Lower lobe of right lung (tissue), 2 donors: ENCODE results near the gene ITSN2. TPM values are rescaled to one million over a fixed set of nuclear protein-coding genes. Genes with fewer than 3 reads are reported as not detected.
"Not testable (repeated sequence)": the region's sequence is repeated elsewhere in the genome, so short reads cannot be mapped to it uniquely, and the experiment has no call there.

ENCODE experiments used
- ATAC-seq, 2 donors: fragments of 200-7000 bp; cut with Tn5 transposase; one replicate each; pipeline ENCODE4 v1.9.1; 2020 to 2022; ENCODE audit warnings: mild to moderate bottlenecking in 2 of 2, moderate library complexity in 2 of 2
- DNase-seq: peaks from one replicate; pipeline ENCODE4 v3.0.0-alpha.2; 2020
- H3K27ac ChIP-seq: fragments of 200-600 bp; one replicate; pipeline ENCODE4 v1.8.0; 2022
- H3K27me3 ChIP-seq: fragments of 200-600 bp; one replicate; pipeline ENCODE4 v1.8.0; 2022; ENCODE audit warnings: low read depth
- H3K36me3 ChIP-seq: fragments of 200-600 bp; one replicate; pipeline ENCODE4 v1.8.0; 2022; ENCODE audit warnings: mild to moderate bottlenecking
- H3K4me1 ChIP-seq: fragments of 200-600 bp; one replicate; pipeline ENCODE4 v1.8.0; 2022
- H3K4me3 ChIP-seq: fragments of 200-600 bp; one replicate; pipeline ENCODE4 v1.8.0; 2022; ENCODE audit warnings: mild to moderate bottlenecking
- H3K9me3 ChIP-seq: fragments of 200-600 bp; one replicate; pipeline ENCODE4 v1.8.0; 2022
- intact Hi-C: fragments of 100-400 bp; cut with DNase I; formaldehyde crosslinking; loops from one replicate; pipeline ENCODE4 v1.11.0; 2022
- long read RNA-seq: library from polyadenylated mRNA; unstranded; transcript quantifications from one replicate; pipeline ENCODE4 v2.0.0, GENCODE V29; 2021
- total RNA-seq: library from RNA; stranded (reverse); fragmentation: NEBNext Ultra II Directional; extraction: Animal tissue kit (Norgen Biotek cat#: 25700); gene quantifications from one replicate; pipeline ENCODE4 v1.2.1, GENCODE V29; 2021
- TF ChIP-seq, protein P1 (sequence below): fragments of 200-600 bp; IDR thresholded peaks from one replicate; pipeline ENCODE4 v1.8.0; 2022; ENCODE audit warnings: antibody characterized with exemption, mild to moderate bottlenecking
- donor health status: DM: no; HTN: yes; CAD: no; lungs with severe emphysema.

ITSN2 gene
- total RNA-seq = 92.8 TPM
- long read RNA-seq, full-length matches to known transcripts = 2 of 116 reads
- long read RNA-seq, partial matches to known transcripts = 84 of 116 reads
- long read RNA-seq, other reads (novel, unspliced or antisense) = 30 of 116 reads

DNA sequence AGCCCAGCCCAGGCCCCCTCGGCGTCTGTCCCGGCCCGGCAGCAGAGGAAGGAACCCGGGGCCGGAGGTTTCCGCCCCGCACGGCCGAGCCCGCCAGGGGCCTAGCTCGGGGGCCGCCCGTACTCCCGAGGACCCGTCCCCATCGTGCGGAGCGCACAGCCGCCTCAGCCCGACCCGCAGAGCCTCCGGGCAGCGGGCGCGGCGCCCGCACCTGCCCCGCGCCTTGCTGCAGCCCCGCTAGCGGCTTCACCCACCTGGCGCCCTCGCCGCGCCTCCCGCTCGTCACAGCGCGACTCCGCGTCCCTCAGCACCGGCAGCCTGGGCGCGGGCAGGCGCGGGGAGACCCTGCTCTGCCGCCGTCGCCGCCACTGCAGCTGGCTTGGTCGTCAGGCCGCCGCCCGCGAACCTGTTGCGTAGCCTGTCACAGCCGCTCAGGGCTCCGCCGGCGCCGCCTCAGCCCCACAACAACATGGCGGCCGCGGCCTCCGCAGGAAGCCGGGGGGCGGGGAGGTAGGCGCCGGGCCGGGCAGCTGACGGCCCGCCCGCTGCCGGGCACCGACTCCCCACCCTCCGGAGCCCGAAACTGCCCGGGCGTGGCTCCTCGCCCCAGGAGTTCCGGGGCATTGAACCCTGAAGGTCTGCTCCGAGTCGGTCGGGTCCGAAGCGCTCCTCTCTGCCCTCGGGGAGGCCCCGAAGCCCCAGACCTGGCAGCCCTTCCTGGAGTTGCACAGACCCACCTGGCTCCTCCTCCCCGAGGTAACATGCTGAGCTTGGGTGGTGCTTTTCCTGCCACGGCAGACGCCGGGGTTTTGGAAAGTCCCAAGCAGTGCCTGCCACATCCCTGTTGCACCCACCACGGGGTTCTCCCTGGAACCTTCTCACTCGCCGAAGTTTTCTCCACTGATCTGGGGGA, at the start of gene ITSN2:
ITSN2 (minus strand) TSS at position 487 of the 913 bp plus-strand sequence. CDS start 32,454 bp downstream, outside the sequence.
- H3K9me3 ChIP-seq = no peaks in the 10 kb centered on the region
- H3K36me3 ChIP-seq = no peaks in the 10 kb centered on the region
- H3K27me3 ChIP-seq = no peaks in the 10 kb centered on the region
- ATAC-seq (peak; percentile 96 to 97), DNase-seq (peak; percentile 93)
- intact Hi-C loops = no loop called here
- peak within 1 kb of the TSS; percentile 96 for H3K4me3 ChIP-seq
- peak within 1 kb of the TSS; percentile 99 for H3K27ac ChIP-seq
- TF ChIP-seq, protein P1, sequence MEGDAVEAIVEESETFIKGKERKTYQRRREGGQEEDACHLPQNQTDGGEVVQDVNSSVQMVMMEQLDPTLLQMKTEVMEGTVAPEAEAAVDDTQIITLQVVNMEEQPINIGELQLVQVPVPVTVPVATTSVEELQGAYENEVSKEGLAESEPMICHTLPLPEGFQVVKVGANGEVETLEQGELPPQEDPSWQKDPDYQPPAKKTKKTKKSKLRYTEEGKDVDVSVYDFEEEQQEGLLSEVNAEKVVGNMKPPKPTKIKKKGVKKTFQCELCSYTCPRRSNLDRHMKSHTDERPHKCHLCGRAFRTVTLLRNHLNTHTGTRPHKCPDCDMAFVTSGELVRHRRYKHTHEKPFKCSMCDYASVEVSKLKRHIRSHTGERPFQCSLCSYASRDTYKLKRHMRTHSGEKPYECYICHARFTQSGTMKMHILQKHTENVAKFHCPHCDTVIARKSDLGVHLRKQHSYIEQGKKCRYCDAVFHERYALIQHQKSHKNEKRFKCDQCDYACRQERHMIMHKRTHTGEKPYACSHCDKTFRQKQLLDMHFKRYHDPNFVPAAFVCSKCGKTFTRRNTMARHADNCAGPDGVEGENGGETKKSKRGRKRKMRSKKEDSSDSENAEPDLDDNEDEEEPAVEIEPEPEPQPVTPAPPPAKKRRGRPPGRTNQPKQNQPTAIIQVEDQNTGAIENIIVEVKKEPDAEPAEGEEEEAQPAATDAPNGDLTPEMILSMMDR = no peak
- peaks cover 38% of the 10 kb centered on the region for H3K4me1 ChIP-seq

DNA sequence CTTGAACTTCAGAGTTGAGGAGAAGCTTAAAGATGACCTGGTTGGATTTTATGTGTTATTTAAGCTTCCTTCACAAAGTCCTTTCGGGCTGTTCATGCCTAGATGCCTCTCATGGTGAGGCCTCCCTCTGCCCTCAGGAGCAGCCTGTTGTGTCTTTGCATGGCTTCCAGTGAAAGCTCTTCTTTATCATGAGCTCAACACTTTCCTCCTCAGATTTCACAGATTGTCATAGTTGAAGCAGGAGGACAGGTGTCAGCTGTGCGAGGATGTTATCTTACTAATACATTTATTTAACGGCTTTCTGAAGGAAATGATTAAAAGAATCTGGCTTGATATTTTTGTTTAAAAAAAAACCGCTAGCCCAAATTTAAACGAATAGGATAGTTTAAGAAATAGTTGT, 48.8 kb upstream of the ITSN2 start:
- TF ChIP-seq, protein P1 = no peak
- Histone ChIP-seq H3K36me3 (no peaks in the 10 kb centered on the region), H3K9me3 (no peaks in the 10 kb centered on the region), H3K27me3 (no peaks in the 10 kb centered on the region), H3K4me3 (no peak overlapping the region), H3K4me1 (no peaks in the 10 kb centered on the region), H3K27ac (no peak overlapping the region)
- no peak for DNase-seq
- ATAC-seq = no peak
- intact Hi-C loops = loop anchor here (5.0 kb wide), 1 partner anchor 418 kb away; no protein-coding TSS in a partner anchor

DNA sequence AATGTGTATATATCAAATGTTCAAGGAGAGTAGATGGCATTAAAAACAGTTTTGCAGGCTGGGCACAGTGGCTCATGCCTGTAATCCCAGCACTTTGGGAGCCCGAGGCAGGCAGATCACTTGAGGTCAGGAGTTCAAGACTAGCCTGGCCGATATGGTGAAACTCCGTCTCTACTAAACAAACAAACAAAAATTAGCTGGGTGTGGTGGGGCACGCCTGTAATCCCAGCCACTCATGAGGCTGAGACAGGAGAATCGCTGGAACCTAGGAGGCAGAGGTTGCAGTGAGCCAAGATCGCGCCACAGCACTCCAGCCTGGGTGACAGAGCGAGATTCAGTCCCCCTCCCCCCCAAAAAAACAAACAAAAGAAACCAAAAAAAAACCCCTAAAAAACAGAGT, 48.4 kb upstream of the ITSN2 start:
- H3K9me3 ChIP-seq, H3K4me1 ChIP-seq, H3K36me3 ChIP-seq, ATAC-seq, H3K27me3 ChIP-seq, H3K27ac ChIP-seq, DNase-seq, H3K4me3 ChIP-seq: not testable (repeated sequence)
- intact Hi-C loops = loop anchor here (5.0 kb wide), 1 partner anchor 419 kb away; no protein-coding TSS in a partner anchor

DNA sequence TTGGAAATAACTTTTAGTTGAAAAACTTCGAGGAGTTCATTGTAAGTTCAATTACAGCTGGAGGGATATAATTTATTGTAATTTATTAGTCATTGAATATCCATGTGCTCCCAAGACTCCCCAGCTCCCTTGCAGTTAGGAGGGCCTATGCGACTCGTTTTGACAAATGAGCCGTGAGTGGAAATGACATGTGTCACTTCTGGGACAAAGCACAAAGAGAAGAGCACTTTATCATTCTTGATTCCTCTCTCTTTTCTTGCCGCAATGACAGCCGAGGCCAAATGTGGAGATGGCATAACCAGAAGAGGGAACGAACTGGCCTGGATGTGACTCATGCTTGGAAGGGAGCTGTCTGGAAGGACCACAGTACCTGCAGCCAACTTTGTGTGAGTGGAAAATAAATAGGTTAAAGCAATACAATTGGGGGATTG, 44.2 kb upstream of the ITSN2 start:
- DNase-seq (no peak), ATAC-seq (no peak)
- no peak overlapping the region for H3K4me3 ChIP-seq
- TF ChIP-seq, protein P1 = no peak
- no peaks in the 10 kb centered on the region for H3K36me3 ChIP-seq
- H3K4me1 ChIP-seq = no peaks in the 10 kb centered on the region
- peaks cover 11% of the 10 kb centered on the region for H3K27me3 ChIP-seq
- intact Hi-C loops = no loop called here
- H3K9me3 ChIP-seq = no peaks in the 10 kb centered on the region
- H3K27ac ChIP-seq = no peak overlapping the region

DNA sequence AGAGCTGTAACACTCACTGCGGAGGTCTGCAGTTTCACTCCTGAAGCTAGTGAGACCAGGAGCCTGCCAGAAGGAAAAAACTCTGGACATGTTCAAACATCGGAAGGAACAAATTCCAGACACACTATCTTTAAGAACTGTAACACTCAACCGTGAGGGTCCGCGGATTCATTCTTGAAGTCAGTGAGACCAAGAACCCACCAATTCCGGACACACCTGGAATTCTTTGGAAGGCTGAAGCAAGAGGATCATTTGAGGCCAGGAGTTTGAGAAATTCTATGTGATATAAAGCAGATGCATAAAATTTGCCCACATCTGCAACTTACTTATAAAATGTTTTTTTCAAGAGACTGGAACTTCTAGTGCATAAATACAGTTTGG, 43.5 kb upstream of the ITSN2 start:
- TF ChIP-seq, protein P1 = no peak
- ATAC-seq = no peak

More for the DNA sequence above, 43.5 kb upstream of the ITSN2 start:
- intact Hi-C loops = no loop called here
- Histone ChIP-seq H3K4me1 (no peaks in the 10 kb centered on the region), H3K36me3 (no peaks in the 10 kb centered on the region), H3K27me3 (peaks cover 11% of the 10 kb centered on the region), H3K9me3 (no peaks in the 10 kb centered on the region), H3K27ac (no peak overlapping the region), H3K4me3 (no peak overlapping the region)
- no peak for DNase-seq
